Measurements from ENCODE around the gene AP5Z1.
A peak's percentile ranks its signal among the peaks of the same experiment; 100 is the strongest.

AP5Z1 gene

GRCh38 chr7:4828720-4829383 is 53.4 kb downstream of the AP5Z1 start:
- Histone ChIP-seq H3K4me1 (ENCODE audit: low read length) (no peaks in the 10 kb centered on the region), H4K20me1 (ENCODE audit: insufficient read depth, low read length) (no peaks in the 10 kb centered on the region), H3K4me2 (ENCODE audit: low read length) (no peak overlapping the region), H3K79me2 (ENCODE audit: low read length) (no peaks in the 10 kb centered on the region), H3K36me3 (replicated peaks; ENCODE audit: low read depth, low read length) (no peaks in the 10 kb centered on the region), H3K9ac (ENCODE audit: low read length) (no peak overlapping the region), H2AFZ (ENCODE audit: low read depth, low read length) (no peak overlapping the region), H3K9me3 (ENCODE audit: insufficient read depth, low read length) (no peaks in the 10 kb centered on the region), H3K27ac (ENCODE audit: low read length) (no peak overlapping the region), H3K27me3 (ENCODE audit: low read depth, low read length) (no peaks in the 10 kb centered on the region), H3K4me3 (ENCODE audit: low read length) (no peak overlapping the region)
- TF ChIP-seq, protein P1, sequence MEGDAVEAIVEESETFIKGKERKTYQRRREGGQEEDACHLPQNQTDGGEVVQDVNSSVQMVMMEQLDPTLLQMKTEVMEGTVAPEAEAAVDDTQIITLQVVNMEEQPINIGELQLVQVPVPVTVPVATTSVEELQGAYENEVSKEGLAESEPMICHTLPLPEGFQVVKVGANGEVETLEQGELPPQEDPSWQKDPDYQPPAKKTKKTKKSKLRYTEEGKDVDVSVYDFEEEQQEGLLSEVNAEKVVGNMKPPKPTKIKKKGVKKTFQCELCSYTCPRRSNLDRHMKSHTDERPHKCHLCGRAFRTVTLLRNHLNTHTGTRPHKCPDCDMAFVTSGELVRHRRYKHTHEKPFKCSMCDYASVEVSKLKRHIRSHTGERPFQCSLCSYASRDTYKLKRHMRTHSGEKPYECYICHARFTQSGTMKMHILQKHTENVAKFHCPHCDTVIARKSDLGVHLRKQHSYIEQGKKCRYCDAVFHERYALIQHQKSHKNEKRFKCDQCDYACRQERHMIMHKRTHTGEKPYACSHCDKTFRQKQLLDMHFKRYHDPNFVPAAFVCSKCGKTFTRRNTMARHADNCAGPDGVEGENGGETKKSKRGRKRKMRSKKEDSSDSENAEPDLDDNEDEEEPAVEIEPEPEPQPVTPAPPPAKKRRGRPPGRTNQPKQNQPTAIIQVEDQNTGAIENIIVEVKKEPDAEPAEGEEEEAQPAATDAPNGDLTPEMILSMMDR (IDR thresholded peaks at IDR 0.05; ENCODE audit: low read depth, low read length): no peak
- TF ChIP-seq EZH2phosphoT487 (IDR thresholded peaks at IDR 0.05; ENCODE audit: low read depth): no peak

DNA sequence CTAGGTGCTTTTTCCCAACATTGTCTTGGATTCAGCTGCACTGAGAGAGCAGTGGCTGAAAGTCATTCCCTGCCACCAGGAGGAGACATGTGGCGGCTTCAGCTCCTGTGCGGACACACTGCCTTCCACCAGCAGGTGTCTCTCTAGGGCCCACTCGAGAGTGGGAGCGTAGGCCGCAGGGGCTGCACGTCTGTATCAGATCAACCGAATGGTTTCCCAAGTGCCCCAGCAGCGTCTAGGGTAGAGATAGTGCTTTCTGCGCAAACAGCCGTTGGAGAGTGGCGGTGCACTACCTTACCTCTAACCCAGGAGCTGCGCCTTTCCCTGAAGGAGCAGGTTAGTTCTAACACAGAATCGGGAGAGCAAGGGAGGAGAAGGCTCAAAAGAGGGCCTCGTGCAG is 54.8 kb downstream of the AP5Z1 start:
- Histone ChIP-seq H3K9me3 (ENCODE audit: insufficient read depth, low read length) (no peaks in the 10 kb centered on the region), H3K4me1 (ENCODE audit: low read length) (no peaks in the 10 kb centered on the region), H3K27me3 (ENCODE audit: low read depth, low read length) (no peaks in the 10 kb centered on the region), H4K20me1 (ENCODE audit: insufficient read depth, low read length) (no peaks in the 10 kb centered on the region), H3K9ac (ENCODE audit: low read length) (no peak overlapping the region), H3K79me2 (ENCODE audit: low read length) (no peaks in the 10 kb centered on the region), H3K36me3 (replicated peaks; ENCODE audit: low read depth, low read length) (no peaks in the 10 kb centered on the region), H3K27ac (ENCODE audit: low read length) (no peak overlapping the region), H3K4me2 (ENCODE audit: low read length) (no peak overlapping the region), H3K4me3 (ENCODE audit: low read length) (no peak overlapping the region), H2AFZ (ENCODE audit: low read depth, low read length) (no peak overlapping the region)
- TF ChIP-seq, protein P1 (IDR thresholded peaks at IDR 0.05; ENCODE audit: low read depth, low read length): peak; percentile 53
- no peak for TF ChIP-seq EZH2phosphoT487 (IDR thresholded peaks at IDR 0.05; ENCODE audit: low read depth)

DNA sequence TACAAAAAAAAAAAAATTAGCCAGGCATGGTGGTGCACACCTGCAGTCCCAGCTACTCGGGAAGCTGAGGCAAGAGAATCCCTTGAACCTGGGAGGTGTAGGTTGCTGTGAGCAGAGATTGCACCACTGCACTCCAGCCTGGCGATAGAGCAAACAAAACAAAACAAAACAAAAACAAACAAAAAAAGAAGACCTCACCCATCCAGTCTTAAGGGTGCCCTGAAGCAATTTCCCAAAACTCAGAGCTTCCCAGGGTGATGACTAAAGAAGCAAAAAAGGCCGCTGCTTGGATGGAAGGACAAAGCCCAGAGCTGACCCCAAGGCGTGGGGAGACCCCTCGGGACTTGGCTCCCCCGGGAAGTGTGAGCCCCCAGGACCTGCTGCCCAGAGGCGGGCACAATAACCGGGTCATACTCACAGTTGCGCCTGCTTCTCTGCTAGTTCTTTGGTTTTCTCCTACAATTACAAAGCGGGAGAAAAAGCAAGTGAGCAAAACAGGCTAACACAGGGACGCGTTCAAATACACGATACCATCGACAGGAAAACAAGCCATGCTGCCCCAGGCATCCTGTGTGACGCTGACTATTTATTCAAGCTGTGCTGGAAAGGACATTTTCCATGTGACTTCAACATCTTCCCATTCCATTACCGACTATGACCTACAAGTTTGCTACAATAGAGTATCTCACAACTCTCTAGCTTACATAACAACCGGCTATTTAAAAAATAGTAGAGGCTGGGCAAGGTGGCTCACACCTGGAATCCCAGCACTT is 56.5 kb downstream of the AP5Z1 start:
- Histone ChIP-seq H3K79me2 (ENCODE audit: low read length) (no peaks in the 10 kb centered on the region), H3K27me3 (ENCODE audit: low read depth, low read length) (no peaks in the 10 kb centered on the region), H2AFZ (ENCODE audit: low read depth, low read length) (no peak overlapping the region), H3K9me3 (ENCODE audit: insufficient read depth, low read length) (no peaks in the 10 kb centered on the region), H3K36me3 (replicated peaks; ENCODE audit: low read depth, low read length) (no peaks in the 10 kb centered on the region), H3K4me3 (ENCODE audit: low read length) (no peak overlapping the region), H4K20me1 (ENCODE audit: insufficient read depth, low read length) (no peaks in the 10 kb centered on the region), H3K4me1 (ENCODE audit: low read length) (no peaks in the 10 kb centered on the region), H3K27ac (ENCODE audit: low read length) (no peak overlapping the region), H3K9ac (ENCODE audit: low read length) (no peak overlapping the region), H3K4me2 (ENCODE audit: low read length) (no peak overlapping the region)
- no peak for TF ChIP-seq EZH2phosphoT487 (IDR thresholded peaks at IDR 0.05; ENCODE audit: low read depth)
- TF ChIP-seq, protein P1 (IDR thresholded peaks at IDR 0.05; ENCODE audit: low read depth, low read length): no peak

- Histone ChIP-seq H3K36me3 (replicated peaks; ENCODE audit: low read depth, low read length) (no peaks in the 10 kb centered on the region), H3K4me2 (ENCODE audit: low read length) (no peak overlapping the region), H3K9me3 (ENCODE audit: insufficient read depth, low read length) (no peaks in the 10 kb centered on the region), H3K79me2 (ENCODE audit: low read length) (no peaks in the 10 kb centered on the region), H3K4me3 (ENCODE audit: low read length) (no peak overlapping the region), H3K27ac (ENCODE audit: low read length) (no peak overlapping the region), H3K9ac (ENCODE audit: low read length) (no peak overlapping the region), H4K20me1 (ENCODE audit: insufficient read depth, low read length) (no peaks in the 10 kb centered on the region), H2AFZ (ENCODE audit: low read depth, low read length) (no peak overlapping the region), H3K4me1 (ENCODE audit: low read length) (no peaks in the 10 kb centered on the region), H3K27me3 (ENCODE audit: low read depth, low read length) (no peaks in the 10 kb centered on the region)
- TF ChIP-seq, protein P1 (IDR thresholded peaks at IDR 0.05; ENCODE audit: low read depth, low read length): no peak
- TF ChIP-seq EZH2phosphoT487 (IDR thresholded peaks at IDR 0.05; ENCODE audit: low read depth): no peak
These were observed 57.3 kb downstream of the AP5Z1 start for GRCh38 chr7:4832711-4833110.
